IMR-90 (cell line): ENCODE data around the gene NPEPL1. TPM values are rescaled to one million over a fixed set of nuclear protein-coding genes. Genes with fewer than 3 reads are reported as not detected.

Experiments used
- ATAC-seq: fragments of 200-7000 bp; cut with Tn5 transposase; 2 replicates; pipeline ENCODE4 v1.9.1; 2020; ENCODE audit warnings: low read depth, mild to moderate bottlenecking, moderate library complexity
- BruUV-seq: library from RNA; stranded (reverse); fragments of 400-500 nt; replicated peaks from 2 replicates; lab custom pipeline; 2021; lab: Mats Ljungman, UMichigan
- CTCF ChIA-PET: fragments of 300-600 bp; formaldehyde crosslinking; extraction: SDS; loops from one replicate; lab custom pipeline; 2021; ENCODE audit warnings: antibody characterized with exemption; lab: Yijun Ruan, JAX
- POLR2A ChIA-PET: fragments of 300-600 bp; sonication (Branson Sonifier 250); formaldehyde crosslinking; loops from one replicate; lab custom pipeline; 2022; ENCODE audit warnings: antibody characterized with exemption; ENCODE audit not compliant: unreplicated experiment; lab: Charles Lee
- DNase-seq: peaks from one replicate; pipeline ENCODE4 v3.0.0; 2013
- H2AFZ ChIP-seq: replicated peaks from 2 replicates; pipeline ENCODE3; 2013; ENCODE audit warnings: low read length, mild to moderate bottlenecking; ENCODE audit not compliant: poor library complexity
- H2AK5ac ChIP-seq: 2 replicates; pipeline ENCODE4 v1.6.1; 2013; ENCODE audit warnings: low read depth, low read length, inconsistent platforms
- H2AK9ac ChIP-seq: replicated peaks from 2 replicates; pipeline ENCODE3; 2013; ENCODE audit warnings: mild to moderate bottlenecking, low read depth, low read length, moderate library complexity; ENCODE audit not compliant: poor library complexity
- H2BK120ac ChIP-seq: 2 replicates; pipeline ENCODE4 v1.6.1; 2013; ENCODE audit warnings: low read depth, low read length, inconsistent platforms
- H2BK15ac ChIP-seq: 3 replicates; pipeline ENCODE4 v1.6.1; 2013; ENCODE audit warnings: low read depth, low read length, inconsistent platforms
- H2BK20ac ChIP-seq: 2 replicates; pipeline ENCODE4 v1.6.1; 2013; ENCODE audit warnings: low read depth, mild to moderate bottlenecking, inconsistent platforms, low read length, moderate library complexity
- H2BK5ac ChIP-seq: 2 replicates; pipeline ENCODE4 v1.6.1; 2013; ENCODE audit warnings: mild to moderate bottlenecking, low read depth, low read length, inconsistent platforms; ENCODE audit not compliant: poor library complexity, severe bottlenecking
- H3K14ac ChIP-seq: replicated peaks from 2 replicates; pipeline ENCODE4 v1.6.1; 2013; ENCODE audit warnings: low read depth, low read length, inconsistent platforms
- H3K18ac ChIP-seq: 2 replicates; pipeline ENCODE4 v1.6.1; 2013; ENCODE audit warnings: low read depth, low read length, control low read depth
- H3K23ac ChIP-seq: 2 replicates; pipeline ENCODE4 v1.6.1; 2013; ENCODE audit warnings: low read depth, low read length, inconsistent platforms
- H3K27ac ChIP-seq: 2 replicates; pipeline ENCODE4 v1.5.1; 2013; ENCODE audit warnings: mild to moderate bottlenecking, control low read depth, low read length; ENCODE audit not compliant: insufficient read depth
- H3K27me3 ChIP-seq: 2 replicates; pipeline ENCODE4 v1.6.1; 2013; ENCODE audit warnings: low read length; ENCODE audit not compliant: control insufficient read depth, insufficient read depth
- H3K36me3 ChIP-seq: 2 replicates; pipeline ENCODE4 v1.6.1; 2013; ENCODE audit warnings: low read length, mixed read lengths; ENCODE audit not compliant: control insufficient read depth, insufficient read depth
- H3K4ac ChIP-seq: 2 replicates; pipeline ENCODE4 v1.6.1; 2013; ENCODE audit warnings: low read depth, low read length, inconsistent platforms
- H3K4me1 ChIP-seq: 2 replicates; pipeline ENCODE4 v1.6.1; 2013; ENCODE audit warnings: low read length, mixed read lengths; ENCODE audit not compliant: control insufficient read depth, insufficient read depth
- H3K4me2 ChIP-seq: 2 replicates; pipeline ENCODE4 v1.6.1; 2013; ENCODE audit warnings: low read depth, mild to moderate bottlenecking, control low read depth, low read length, moderate library complexity
- H3K4me3 ChIP-seq: 2 replicates; pipeline ENCODE4 v1.5.1; 2013; ENCODE audit warnings: low read depth, mild to moderate bottlenecking, control low read depth, low read length, moderate library complexity; ENCODE audit not compliant: insufficient read depth
- H3K56ac ChIP-seq: 2 replicates; pipeline ENCODE4 v1.6.1; 2013; ENCODE audit warnings: low read length, inconsistent platforms; ENCODE audit not compliant: insufficient read depth; ENCODE audit errors: extremely low read depth
- H3K79me1 ChIP-seq, 2 experiments: 2 replicates each; pipeline ENCODE4 v1.6.1; 2013; ENCODE audit warnings: low read length in 2 of 2, inconsistent platforms in 1 of 2, low read depth in 1 of 2
- H3K9ac ChIP-seq: 2 replicates; pipeline ENCODE4 v1.6.1; 2013; ENCODE audit warnings: low read depth, low read length, control low read depth
- H3K9me1 ChIP-seq: 2 replicates; pipeline ENCODE4 v1.6.1; 2013; ENCODE audit warnings: low read length, inconsistent platforms; ENCODE audit not compliant: insufficient read depth
- H3K9me3 ChIP-seq: 2 replicates; pipeline ENCODE4 v1.6.1; 2013; ENCODE audit warnings: low read length; ENCODE audit not compliant: control insufficient read depth, insufficient read depth
- H4K20me1 ChIP-seq: 2 replicates; pipeline ENCODE4 v1.6.1; 2013; ENCODE audit warnings: low read length, inconsistent platforms; ENCODE audit not compliant: insufficient read depth
- H4K5ac ChIP-seq: 2 replicates; pipeline ENCODE4 v1.6.1; 2013; ENCODE audit warnings: mild to moderate bottlenecking, low read depth, low read length, control low read depth
- H4K8ac ChIP-seq, 2 experiments: 2 replicates each; pipeline ENCODE4 v1.6.1; 2013; ENCODE audit warnings: low read depth in 2 of 2, low read length in 2 of 2, control low read depth in 1 of 2, inconsistent platforms in 1 of 2
- H4K91ac ChIP-seq: 2 replicates; pipeline ENCODE4 v1.6.1; 2013; ENCODE audit warnings: low read depth, low read length, inconsistent platforms; ENCODE audit not compliant: insufficient read depth
- BHLHE40 ChIP-seq: fragments of 150-350 bp; IDR thresholded peaks from 2 replicates; pipeline ENCODE4 v1.6.1; 2016; ENCODE audit warnings: mild to moderate bottlenecking, low read depth, low read length
- CEBPB ChIP-seq: IDR thresholded peaks from 2 replicates; pipeline ENCODE4 v1.6.1; 2012; ENCODE audit warnings: low read depth, low read length, improper control_type of control experiment
- CHD1 ChIP-seq: IDR thresholded peaks from 2 replicates; pipeline ENCODE4 v1.6.1; 2012; ENCODE audit warnings: low read depth, low read length, improper control_type of control experiment
- CTCF ChIP-seq: conservative IDR thresholded peaks from 2 replicates; pipeline ENCODE4 v1.5.1; 2012; ENCODE audit warnings: mild to moderate bottlenecking, low read depth, low read length, improper control_type of control experiment
- MAFK ChIP-seq: IDR thresholded peaks from 2 replicates; pipeline ENCODE4 v1.6.1; 2012; ENCODE audit warnings: low read depth, low read length, improper control_type of control experiment
- MAZ ChIP-seq: IDR thresholded peaks from 2 replicates; pipeline ENCODE4 v1.6.1; 2012; ENCODE audit warnings: low read depth, mild to moderate bottlenecking, low read length, improper control_type of control experiment, moderate library complexity, borderline replicate concordance
- MXI1 ChIP-seq: IDR thresholded peaks from 2 replicates; pipeline ENCODE4 v1.6.1; 2012; ENCODE audit warnings: low read depth, mild to moderate bottlenecking, low read length, moderate library complexity, borderline replicate concordance
- NFE2L2 ChIP-seq: fragments of 150-350 bp; IDR thresholded peaks from 2 replicates; pipeline ENCODE4 v1.6.1; 2016; ENCODE audit warnings: low read depth, mild to moderate bottlenecking, low read length
- POLR2A ChIP-seq: IDR thresholded peaks from 2 replicates; pipeline ENCODE4 v1.6.1; 2012; ENCODE audit warnings: mild to moderate bottlenecking, low read depth, low read length
- RAD21 ChIP-seq: IDR thresholded peaks from 2 replicates; pipeline ENCODE4 v1.6.1; 2012; ENCODE audit warnings: low read length, improper control_type of control experiment
- RCOR1 ChIP-seq: IDR thresholded peaks from 2 replicates; pipeline ENCODE4 v1.6.1; 2012; ENCODE audit warnings: mild to moderate bottlenecking, low read length, improper control_type of control experiment; ENCODE audit not compliant: insufficient replicate concordance
- RFX5 ChIP-seq: IDR thresholded peaks from 2 replicates; pipeline ENCODE4 v1.8.0; 2012; ENCODE audit warnings: low read depth, mild to moderate bottlenecking, low read length, moderate library complexity
- SMC3 ChIP-seq: fragments of 150-350 bp; IDR thresholded peaks from 2 replicates; pipeline ENCODE4 v1.6.1; 2016; ENCODE audit warnings: low read depth, mild to moderate bottlenecking, antibody characterized with exemption, low read length, moderate library complexity
- USF2 ChIP-seq: fragments of 150-350 bp; IDR thresholded peaks from 2 replicates; pipeline ENCODE4 v1.6.1; 2017; ENCODE audit warnings: mild to moderate bottlenecking, antibody characterized with exemption, low read length, low read depth
- WGBS, 2 experiments: methylation state at CpG; one replicate each; pipeline versions ENCODE4 v1.1.5 to v1.1.7; 2013; ENCODE audit warnings: missing lambda C conversion rate in 2 of 2; ENCODE audit not compliant: insufficient read length in 1 of 2; ENCODE audit errors: extremely low coverage in 2 of 2; 5-methylcytosine and 5-hydroxymethylcytosine counted together
- dilution Hi-C: fragments of 300-500 bp; cut with HindIII; formaldehyde crosslinking; loops from one replicate; pipeline ENCODE4 v1.14.3; 2018; ENCODE audit warnings: low sequenced_read_pairs; ENCODE audit not compliant: unreplicated experiment
- in situ Hi-C: fragments of 300-500 bp; cut with MboI; formaldehyde crosslinking; loops from 3 replicates; pipeline ENCODE4 v1.14.3; 2019; ENCODE audit warnings: low sequenced_read_pairs, inconsistent platforms, mixed read lengths
- intact Hi-C: fragments of 100-400 bp; cut with micrococcal nuclease; formaldehyde crosslinking; loops from 2 replicates; pipeline ENCODE4 v1.10.0; 2022
- polyA plus RNA-seq, 3 experiments: library from polyadenylated mRNA; depleted of rRNA; stranded (reverse); fragments of >200 nt; gene quantifications; 2 replicates each; pipeline ENCODE4 v1.2.3, GENCODE V29; 2012; ENCODE audit warnings: low replicate concordance in 1 of 3
- total RNA-seq: library from RNA; depleted of rRNA; stranded (reverse); fragments of >200 nt; gene quantifications from 2 replicates; pipeline ENCODE4 v1.2.3, GENCODE V29; 2012

Gene NPEPL1
- total and polyA plus RNA-seq, 2 of the 4 experiments (the other 2 are of a cell fraction), result 6.3 to 10.4 TPM

GRCh38 chr20:58720890-58721289, 28.3 kb downstream of the NPEPL1 start:
- Histone ChIP-seq H3K14ac (no peak overlapping the region), H3K9ac (no peak overlapping the region), H4K20me1 (no peaks in the 10 kb centered on the region), H3K36me3 (no peaks in the 10 kb centered on the region), H4K8ac (no peak overlapping the region), H2AK5ac (no peak overlapping the region), H4K5ac (no peak overlapping the region), H2BK120ac (no peak overlapping the region), H3K4me1 (no peaks in the 10 kb centered on the region), H3K23ac (no peak overlapping the region), H2AFZ (no peak overlapping the region), H3K56ac (no peak overlapping the region), H3K18ac (no peak overlapping the region), H3K4me2 (no peak overlapping the region), H3K27me3 (peaks cover 37% of the 10 kb centered on the region), H2AK9ac (no peak overlapping the region), H2BK20ac (no peak overlapping the region), H3K9me1 (no peaks in the 10 kb centered on the region), H3K27ac (no peak overlapping the region), H3K9me3 (no peaks in the 10 kb centered on the region), H4K91ac (no peak overlapping the region), H3K4ac (no peak overlapping the region), H3K4me3 (no peak overlapping the region), H2BK5ac (no peak overlapping the region), H2BK15ac (no peak overlapping the region), H3K79me1 (no peaks in the 10 kb centered on the region)
- POLR2A ChIA-PET, result no interaction called here
- TF ChIP-seq USF2, result no peak
- no peak for TF ChIP-seq RCOR1
- TF ChIP-seq CEBPB, result no peak
- TF ChIP-seq BHLHE40, result no peak
- TF ChIP-seq MAZ, result no peak
- no peak for TF ChIP-seq SMC3
- no peak for TF ChIP-seq RFX5
- no peak for TF ChIP-seq MAFK
- TF ChIP-seq POLR2A, result no peak
- no peak for TF ChIP-seq CHD1
- no peak for TF ChIP-seq MXI1
- no peak for TF ChIP-seq RAD21
- no peak for TF ChIP-seq CTCF
- no peak for TF ChIP-seq NFE2L2
- dilution Hi-C loops, result no loop called here
- intact Hi-C loops, result no loop called here
- CTCF ChIA-PET, result no interaction called here
- in situ Hi-C loops, result no loop called here
- WGBS, 2 experiments, result 92% methylated on average over 5 of the region's 14 CpGs; no CpG with 5 or more reads in 1 of the 2 experiments
- ATAC-seq, result no peak
- no peak for DNase-seq
- no TSS peak for BruUV-seq
